GM12873 (cell line): Measurements from ENCODE around the gene DGCR8.
A peak's percentile ranks its signal among the peaks of the same experiment; 100 is the strongest.

Experiments
- CTCF ChIP-seq: IDR thresholded peaks from 2 replicates; pipeline ENCODE4 v1.5.1; 2012; ENCODE audit warnings: low read depth, mild to moderate bottlenecking, moderate library complexity, low read length, control low read depth; ENCODE audit not compliant: insufficient read depth; ENCODE audit errors: missing control alignments

DGCR8 gene

GRCh38 chr22:20107951-20108756, 28.1 kb downstream of the DGCR8 start:
- TF ChIP-seq CTCF, result no peak

GRCh38 chr22:20108757-20109230, 28.8 kb downstream of the DGCR8 start:
- TF ChIP-seq CTCF, result no peak

- no peak for TF ChIP-seq CTCF
Measured at GRCh38 chr22:20109411-20110358, 29.6 kb downstream of the DGCR8 start.

- no peak for TF ChIP-seq CTCF
Measured at GRCh38 chr22:20110359-20110985, 30.4 kb downstream of the DGCR8 start.

GRCh38 chr22:20111045-20111688, 31.1 kb downstream of the DGCR8 start:
- peak; percentile 56 for TF ChIP-seq CTCF

- no peak for TF ChIP-seq CTCF
Measured at GRCh38 chr22:20111689-20112622, 31.9 kb downstream of the DGCR8 start.
